ENCODE measurements around the gene PCDHGA11.

DNA sequence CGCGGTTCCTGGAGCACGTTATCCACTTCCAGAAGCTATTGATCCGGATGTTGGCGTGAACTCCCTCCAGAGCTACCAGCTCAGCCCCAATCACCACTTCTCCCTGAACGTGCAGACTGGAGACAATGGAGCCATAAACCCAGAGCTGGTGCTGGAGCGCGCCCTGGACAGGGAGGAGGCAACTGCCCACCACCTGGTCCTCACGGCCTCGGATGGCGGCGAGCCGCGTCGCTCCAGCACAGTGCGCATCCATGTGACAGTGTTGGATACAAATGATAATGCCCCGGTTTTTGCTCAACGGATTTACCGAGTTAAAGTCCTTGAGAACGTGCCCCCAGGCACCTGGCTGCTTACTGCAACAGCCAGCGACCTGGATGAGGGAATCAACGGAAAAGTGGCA lies 17.5 kb upstream of the PCDHGA11 start:
- TF ChIP-seq RCOR1 (IDR thresholded peaks at IDR 0.05; ENCODE audit: borderline replicate concordance in 1 of 2, low read depth in 2 of 2, low read length in 2 of 2): no peak
- no peak for TF ChIP-seq ZNF174 (CRISPR knock-in tag; IDR thresholded peaks at IDR 0.05)
